Measurements from ENCODE around the gene CNN1. TPM values are rescaled to one million over a fixed set of nuclear protein-coding genes. Genes with fewer than 3 reads are reported as not detected.
A peak's percentile ranks its signal among the peaks of the same experiment; 100 is the strongest.

Gene CNN1
- total and polyA plus RNA-seq, 2 of the 13 experiments (the other 11 are each of a cell fraction or from before 2014, with no cell fraction given), result 0.70 to 1.1 TPM

DNA sequence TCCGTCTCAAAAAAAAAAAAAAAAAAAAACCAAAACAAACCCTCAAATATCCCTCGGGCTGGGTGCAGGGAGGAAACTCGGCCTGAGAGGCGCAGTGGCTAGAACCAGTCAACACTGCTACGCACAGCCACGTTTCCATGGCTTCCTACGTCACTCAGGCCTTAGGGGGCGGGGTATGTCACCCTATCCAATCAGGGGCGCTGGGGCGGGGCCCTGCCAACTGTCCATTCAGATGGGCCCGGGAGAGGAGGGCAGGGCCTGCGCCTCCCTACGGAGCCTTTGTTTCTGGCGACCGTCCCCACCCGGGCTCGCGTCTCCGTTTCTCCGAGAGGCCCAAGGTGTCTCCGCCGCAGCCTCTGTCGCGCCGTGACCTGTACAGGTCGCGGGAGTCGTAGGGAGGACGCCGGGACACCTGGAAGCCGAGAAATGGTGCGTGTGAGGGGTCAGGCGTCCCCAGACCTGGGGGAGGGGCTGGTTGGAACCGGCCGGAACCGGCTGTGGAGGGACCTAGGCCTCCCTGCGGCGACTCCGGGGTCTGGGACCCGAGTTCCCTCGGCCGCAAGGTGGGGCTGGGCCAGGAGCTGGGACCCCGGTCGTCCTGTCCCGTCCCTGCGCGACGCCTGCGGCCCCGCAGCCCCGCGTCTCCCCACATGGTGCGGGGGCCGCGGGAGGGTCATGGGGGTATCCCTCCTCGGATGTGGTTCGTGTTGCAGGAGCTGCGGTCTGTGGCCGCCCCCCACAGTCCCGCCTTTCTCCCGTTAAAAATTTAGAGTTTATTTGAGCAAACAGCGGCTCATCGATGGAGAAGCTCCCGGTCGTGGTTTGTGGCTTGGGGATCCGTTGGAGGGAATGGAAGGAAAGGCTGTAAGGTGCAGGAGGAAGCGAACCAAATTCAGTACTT is 58.8 kb downstream of the CNN1 start, which contains the start of gene ZNF627 (continued):
- TF ChIP-seq, protein P1, sequence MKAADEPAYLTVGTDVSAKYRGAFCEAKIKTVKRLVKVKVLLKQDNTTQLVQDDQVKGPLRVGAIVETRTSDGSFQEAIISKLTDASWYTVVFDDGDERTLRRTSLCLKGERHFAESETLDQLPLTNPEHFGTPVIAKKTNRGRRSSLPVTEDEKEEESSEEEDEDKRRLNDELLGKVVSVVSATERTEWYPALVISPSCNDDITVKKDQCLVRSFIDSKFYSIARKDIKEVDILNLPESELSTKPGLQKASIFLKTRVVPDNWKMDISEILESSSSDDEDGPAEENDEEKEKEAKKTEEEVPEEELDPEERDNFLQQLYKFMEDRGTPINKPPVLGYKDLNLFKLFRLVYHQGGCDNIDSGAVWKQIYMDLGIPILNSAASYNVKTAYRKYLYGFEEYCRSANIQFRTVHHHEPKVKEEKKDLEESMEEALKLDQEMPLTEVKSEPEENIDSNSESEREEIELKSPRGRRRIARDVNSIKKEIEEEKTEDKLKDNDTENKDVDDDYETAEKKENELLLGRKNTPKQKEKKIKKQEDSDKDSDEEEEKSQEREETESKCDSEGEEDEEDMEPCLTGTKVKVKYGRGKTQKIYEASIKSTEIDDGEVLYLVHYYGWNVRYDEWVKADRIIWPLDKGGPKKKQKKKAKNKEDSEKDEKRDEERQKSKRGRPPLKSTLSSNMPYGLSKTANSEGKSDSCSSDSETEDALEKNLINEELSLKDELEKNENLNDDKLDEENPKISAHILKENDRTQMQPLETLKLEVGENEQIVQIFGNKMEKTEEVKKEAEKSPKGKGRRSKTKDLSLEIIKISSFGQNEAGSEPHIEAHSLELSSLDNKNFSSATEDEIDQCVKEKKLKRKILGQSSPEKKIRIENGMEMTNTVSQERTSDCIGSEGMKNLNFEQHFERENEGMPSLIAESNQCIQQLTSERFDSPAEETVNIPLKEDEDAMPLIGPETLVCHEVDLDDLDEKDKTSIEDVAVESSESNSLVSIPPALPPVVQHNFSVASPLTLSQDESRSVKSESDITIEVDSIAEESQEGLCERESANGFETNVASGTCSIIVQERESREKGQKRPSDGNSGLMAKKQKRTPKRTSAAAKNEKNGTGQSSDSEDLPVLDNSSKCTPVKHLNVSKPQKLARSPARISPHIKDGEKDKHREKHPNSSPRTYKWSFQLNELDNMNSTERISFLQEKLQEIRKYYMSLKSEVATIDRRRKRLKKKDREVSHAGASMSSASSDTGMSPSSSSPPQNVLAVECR (CRISPR knock-in tag; IDR thresholded peaks at IDR 0.05; ENCODE audit: borderline replicate concordance), result peak; percentile 91; the same call in 1 of the 2 replicates
- TF ChIP-seq ZKSCAN1 (IDR thresholded peaks at IDR 0.05; ENCODE audit: low read length) (no peak), REPIN1 (CRISPR knock-in tag; IDR thresholded peaks at IDR 0.05; ENCODE audit: borderline replicate concordance, low read depth) (peak; percentile 63; the same call in 1 of the 2 replicates), BRCA1 (CRISPR knock-in tag; IDR thresholded peaks at IDR 0.05) (0 out of 2 replicates have a peak, but pooled peaks have one; percentile 22), POGZ (CRISPR knock-in tag; IDR thresholded peaks at IDR 0.05) (peak; percentile 68), ARNT2 (CRISPR knock-in tag; IDR thresholded peaks at IDR 0.05; ENCODE audit: low read depth) (peak; percentile 64; the same call in 1 of the 2 replicates), ZFX (CRISPR knock-in tag; IDR thresholded peaks at IDR 0.05; ENCODE audit: low read depth) (peak; percentile 100), CENPT (CRISPR knock-in tag; IDR thresholded peaks at IDR 0.05; ENCODE audit: low read depth) (peak; percentile 65; the same call in 1 of the 2 replicates), PHF8 (CRISPR knock-in tag; IDR thresholded peaks at IDR 0.05) (peak; percentile 100), ZBTB20 (CRISPR knock-in tag; IDR thresholded peaks at IDR 0.05; ENCODE audit: borderline replicate concordance, low read depth) (peak; percentile 59; the same call in 1 of the 2 replicates), MTA1 (CRISPR knock-in tag; IDR thresholded peaks at IDR 0.05; ENCODE audit: borderline replicate concordance) (peak; percentile 73), ZNF17 (CRISPR knock-in tag; IDR thresholded peaks at IDR 0.05) (no peak), HNRNPL (IDR thresholded peaks at IDR 0.05; ENCODE audit: low read depth, low read length) (peak; percentile 32; the same call in 1 of the 2 replicates)
- TF ChIP-seq, protein P2, sequence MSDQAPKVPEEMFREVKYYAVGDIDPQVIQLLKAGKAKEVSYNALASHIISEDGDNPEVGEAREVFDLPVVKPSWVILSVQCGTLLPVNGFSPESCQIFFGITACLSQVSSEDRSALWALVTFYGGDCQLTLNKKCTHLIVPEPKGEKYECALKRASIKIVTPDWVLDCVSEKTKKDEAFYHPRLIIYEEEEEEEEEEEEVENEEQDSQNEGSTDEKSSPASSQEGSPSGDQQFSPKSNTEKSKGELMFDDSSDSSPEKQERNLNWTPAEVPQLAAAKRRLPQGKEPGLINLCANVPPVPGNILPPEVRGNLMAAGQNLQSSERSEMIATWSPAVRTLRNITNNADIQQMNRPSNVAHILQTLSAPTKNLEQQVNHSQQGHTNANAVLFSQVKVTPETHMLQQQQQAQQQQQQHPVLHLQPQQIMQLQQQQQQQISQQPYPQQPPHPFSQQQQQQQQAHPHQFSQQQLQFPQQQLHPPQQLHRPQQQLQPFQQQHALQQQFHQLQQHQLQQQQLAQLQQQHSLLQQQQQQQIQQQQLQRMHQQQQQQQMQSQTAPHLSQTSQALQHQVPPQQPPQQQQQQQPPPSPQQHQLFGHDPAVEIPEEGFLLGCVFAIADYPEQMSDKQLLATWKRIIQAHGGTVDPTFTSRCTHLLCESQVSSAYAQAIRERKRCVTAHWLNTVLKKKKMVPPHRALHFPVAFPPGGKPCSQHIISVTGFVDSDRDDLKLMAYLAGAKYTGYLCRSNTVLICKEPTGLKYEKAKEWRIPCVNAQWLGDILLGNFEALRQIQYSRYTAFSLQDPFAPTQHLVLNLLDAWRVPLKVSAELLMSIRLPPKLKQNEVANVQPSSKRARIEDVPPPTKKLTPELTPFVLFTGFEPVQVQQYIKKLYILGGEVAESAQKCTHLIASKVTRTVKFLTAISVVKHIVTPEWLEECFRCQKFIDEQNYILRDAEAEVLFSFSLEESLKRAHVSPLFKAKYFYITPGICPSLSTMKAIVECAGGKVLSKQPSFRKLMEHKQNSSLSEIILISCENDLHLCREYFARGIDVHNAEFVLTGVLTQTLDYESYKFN (CRISPR knock-in tag; conservative IDR thresholded peaks at IDR 0.05), result peak; percentile 35
- TF ChIP-seq, protein P3, sequence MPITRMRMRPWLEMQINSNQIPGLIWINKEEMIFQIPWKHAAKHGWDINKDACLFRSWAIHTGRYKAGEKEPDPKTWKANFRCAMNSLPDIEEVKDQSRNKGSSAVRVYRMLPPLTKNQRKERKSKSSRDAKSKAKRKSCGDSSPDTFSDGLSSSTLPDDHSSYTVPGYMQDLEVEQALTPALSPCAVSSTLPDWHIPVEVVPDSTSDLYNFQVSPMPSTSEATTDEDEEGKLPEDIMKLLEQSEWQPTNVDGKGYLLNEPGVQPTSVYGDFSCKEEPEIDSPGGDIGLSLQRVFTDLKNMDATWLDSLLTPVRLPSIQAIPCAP (CRISPR knock-in tag; IDR thresholded peaks at IDR 0.05; ENCODE audit: low read depth), result 0 out of 2 replicates have a peak, but pooled peaks have one; percentile 52
- TF ChIP-seq, protein P4, sequence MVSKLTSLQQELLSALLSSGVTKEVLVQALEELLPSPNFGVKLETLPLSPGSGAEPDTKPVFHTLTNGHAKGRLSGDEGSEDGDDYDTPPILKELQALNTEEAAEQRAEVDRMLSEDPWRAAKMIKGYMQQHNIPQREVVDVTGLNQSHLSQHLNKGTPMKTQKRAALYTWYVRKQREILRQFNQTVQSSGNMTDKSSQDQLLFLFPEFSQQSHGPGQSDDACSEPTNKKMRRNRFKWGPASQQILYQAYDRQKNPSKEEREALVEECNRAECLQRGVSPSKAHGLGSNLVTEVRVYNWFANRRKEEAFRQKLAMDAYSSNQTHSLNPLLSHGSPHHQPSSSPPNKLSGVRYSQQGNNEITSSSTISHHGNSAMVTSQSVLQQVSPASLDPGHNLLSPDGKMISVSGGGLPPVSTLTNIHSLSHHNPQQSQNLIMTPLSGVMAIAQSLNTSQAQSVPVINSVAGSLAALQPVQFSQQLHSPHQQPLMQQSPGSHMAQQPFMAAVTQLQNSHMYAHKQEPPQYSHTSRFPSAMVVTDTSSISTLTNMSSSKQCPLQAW (CRISPR knock-in tag; IDR thresholded peaks at IDR 0.05), result peak; percentile 83

Data from HepG2 (cell line).